ENCODE measurements around the gene CFAP157. TPM values are rescaled to one million over a fixed set of nuclear protein-coding genes. Genes with fewer than 3 reads are reported as not detected.

CFAP157 gene
- total RNA-seq, 1 experiment from 2014 or later = 0.68 TPM

DNA sequence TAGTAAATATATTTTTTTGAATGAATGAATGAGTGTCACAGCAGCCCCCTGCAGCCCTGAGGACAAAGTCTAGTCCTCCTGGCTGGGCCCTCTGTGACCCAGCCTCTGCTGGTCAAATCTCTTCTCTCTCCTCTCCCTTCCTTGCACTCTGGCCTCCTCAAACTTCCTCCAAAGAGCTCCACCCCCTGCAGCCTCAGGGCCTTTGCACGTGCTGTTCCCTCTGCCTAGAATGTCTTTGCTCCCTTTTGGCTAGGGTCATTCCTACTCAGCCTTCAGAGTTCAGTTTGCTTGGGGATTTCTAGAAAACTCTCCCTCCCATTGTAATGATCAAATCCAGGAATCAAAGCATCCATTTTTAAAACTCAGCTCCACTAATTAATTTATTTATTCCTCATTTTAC, 58.6 kb downstream of the CFAP157 start:
- intact Hi-C loops (cut with micrococcal nuclease; ENCODE audit: unreplicated experiment) = no loop called here
- no peak overlapping the region for H3K27ac ChIP-seq
- peaks cover 3% of the 10 kb centered on the region for H3K4me1 ChIP-seq (replicated peaks; ENCODE audit: insufficient read depth)
- ChIA-PET POLR2A (ENCODE audit: unreplicated experiment) (interaction anchor here (0.7 kb wide), 1 partner anchor 661 kb away, joined by 3 read pairs; no protein-coding TSS in a partner anchor), CTCF (interaction anchor here (1.3 kb wide), 1 partner anchor 10 kb away, joined by 3 read pairs; no protein-coding TSS in a partner anchor)
- H3K79me2 ChIP-seq (ENCODE audit: low read depth) = no peaks in the 10 kb centered on the region
- H4K20me1 ChIP-seq (ENCODE audit: insufficient read depth) = no peaks in the 10 kb centered on the region
- H3K36me3 ChIP-seq (ENCODE audit: low read depth) = no peaks in the 10 kb centered on the region
- no peaks in the 10 kb centered on the region for H3K9me3 ChIP-seq (ENCODE audit: insufficient read depth, low read depth)
- H3F3A ChIP-seq (ENCODE audit: insufficient read depth, low read depth) = no peaks in the 10 kb centered on the region
- TF ChIP-seq, protein P1, sequence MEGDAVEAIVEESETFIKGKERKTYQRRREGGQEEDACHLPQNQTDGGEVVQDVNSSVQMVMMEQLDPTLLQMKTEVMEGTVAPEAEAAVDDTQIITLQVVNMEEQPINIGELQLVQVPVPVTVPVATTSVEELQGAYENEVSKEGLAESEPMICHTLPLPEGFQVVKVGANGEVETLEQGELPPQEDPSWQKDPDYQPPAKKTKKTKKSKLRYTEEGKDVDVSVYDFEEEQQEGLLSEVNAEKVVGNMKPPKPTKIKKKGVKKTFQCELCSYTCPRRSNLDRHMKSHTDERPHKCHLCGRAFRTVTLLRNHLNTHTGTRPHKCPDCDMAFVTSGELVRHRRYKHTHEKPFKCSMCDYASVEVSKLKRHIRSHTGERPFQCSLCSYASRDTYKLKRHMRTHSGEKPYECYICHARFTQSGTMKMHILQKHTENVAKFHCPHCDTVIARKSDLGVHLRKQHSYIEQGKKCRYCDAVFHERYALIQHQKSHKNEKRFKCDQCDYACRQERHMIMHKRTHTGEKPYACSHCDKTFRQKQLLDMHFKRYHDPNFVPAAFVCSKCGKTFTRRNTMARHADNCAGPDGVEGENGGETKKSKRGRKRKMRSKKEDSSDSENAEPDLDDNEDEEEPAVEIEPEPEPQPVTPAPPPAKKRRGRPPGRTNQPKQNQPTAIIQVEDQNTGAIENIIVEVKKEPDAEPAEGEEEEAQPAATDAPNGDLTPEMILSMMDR (conservative IDR thresholded peaks at IDR 0.05) = no peak
- TF ChIP-seq EZH2 (IDR thresholded peaks at IDR 0.05; ENCODE audit: low read depth) = no peak
- H3K4me3 ChIP-seq = no peak overlapping the region
- BruUV-seq (replicated peaks) = no TSS peak
- H3K4me2 ChIP-seq = no peak overlapping the region
- no peak for DNase-seq
- peaks cover 35% of the 10 kb centered on the region for H3K27me3 ChIP-seq (ENCODE audit: insufficient read depth, low read depth)
- H2AFZ ChIP-seq = no peak overlapping the region
- no peaks in the 10 kb centered on the region for H3K9me2 ChIP-seq (ENCODE audit: insufficient read depth)

Other genes with a start within 250 kb of the CFAP157 start
- gene STXBP1, start 94.7 kb upstream of the CFAP157 start, total RNA-seq (2021) = 35.1 and 44.0 TPM in 2 replicates
- 22.4 and 32.9 TPM in 2 replicates for gene PTRH1, start 8.7 kb downstream of the CFAP157 start, total RNA-seq (2021)
- 0.26 and 0.40 TPM in 2 replicates for gene TTC16, start 9.1 kb downstream of the CFAP157 start, total RNA-seq (2021)
- gene TOR2A, start 28.3 kb downstream of the CFAP157 start, total RNA-seq (2021) = 16.4 and 19.7 TPM in 2 replicates
- 0.75 and 0.79 TPM in 2 replicates for gene SH2D3C, start 71.7 kb downstream of the CFAP157 start, total RNA-seq (2021)
- gene CDK9, start 79.0 kb downstream of the CFAP157 start, total RNA-seq (2021) = 92.5 and 93.8 TPM in 2 replicates
- gene FPGS, start 95.9 kb downstream of the CFAP157 start, total RNA-seq (2021) = 152 and 191 TPM in 2 replicates
- 18.4 and 23.1 TPM in 2 replicates for gene ENG, start 147.7 kb downstream of the CFAP157 start, total RNA-seq (2021)
- 84.5 and 86.8 TPM in 2 replicates for gene AK1, start 170.7 kb downstream of the CFAP157 start, total RNA-seq (2021)
- 23.3 and 27.6 TPM in 2 replicates for gene ST6GALNAC6, start 192.6 kb downstream of the CFAP157 start, total RNA-seq (2021)
- gene ST6GALNAC4, start 210.1 kb downstream of the CFAP157 start, total RNA-seq (2021) = 28.3 and 44.3 TPM in 2 replicates
- 21.9 and 22.5 TPM in 2 replicates for gene PIP5KL1, start 223.8 kb downstream of the CFAP157 start, total RNA-seq (2021)
- gene DPM2, start 230.9 kb downstream of the CFAP157 start, total RNA-seq (2021) = 65.5 and 79.4 TPM in 2 replicates